WERI-Rb-1 (cell line): ENCODE data around the gene TRIM27.

ENCODE experiments used
- DNase-seq: peaks from one replicate; pipeline ENCODE4 v3.0.0-alpha.2; 2020
- H3K27ac ChIP-seq: fragments of 250-450 bp; sonication (Bioruptor Pico); 2 replicates; pipeline ENCODE4 v1.5.1; 2020; ENCODE audit warnings: mild to moderate bottlenecking, moderate library complexity
- H3K27me3 ChIP-seq: fragments of 250-450 bp; sonication (Bioruptor Pico); 2 replicates; pipeline ENCODE4 v1.5.1; 2021; ENCODE audit warnings: mild to moderate bottlenecking, low read depth, moderate library complexity; ENCODE audit not compliant: insufficient read depth, severe bottlenecking
- H3K36me3 ChIP-seq: fragments of 250-450 bp; sonication (Bioruptor Pico); 2 replicates; pipeline ENCODE4 v1.5.1; 2020; ENCODE audit warnings: mild to moderate bottlenecking, moderate library complexity
- H3K4me3 ChIP-seq: 2 replicates; pipeline ENCODE4 v1.5.1; 2011; ENCODE audit warnings: low read depth, mild to moderate bottlenecking, control low read depth, low read length
- H3K9me3 ChIP-seq: fragments of 250-450 bp; sonication (Bioruptor Pico); 2 replicates; pipeline ENCODE4 v1.5.1; 2021; ENCODE audit warnings: mild to moderate bottlenecking, moderate library complexity; ENCODE audit not compliant: severe bottlenecking
- TF ChIP-seq, protein P1 (sequence below): IDR thresholded peaks from 2 replicates; pipeline ENCODE4 v1.5.1; 2011; ENCODE audit warnings: low read depth, mild to moderate bottlenecking, control low read depth, inconsistent platforms, low read length

TRIM27 gene

DNA sequence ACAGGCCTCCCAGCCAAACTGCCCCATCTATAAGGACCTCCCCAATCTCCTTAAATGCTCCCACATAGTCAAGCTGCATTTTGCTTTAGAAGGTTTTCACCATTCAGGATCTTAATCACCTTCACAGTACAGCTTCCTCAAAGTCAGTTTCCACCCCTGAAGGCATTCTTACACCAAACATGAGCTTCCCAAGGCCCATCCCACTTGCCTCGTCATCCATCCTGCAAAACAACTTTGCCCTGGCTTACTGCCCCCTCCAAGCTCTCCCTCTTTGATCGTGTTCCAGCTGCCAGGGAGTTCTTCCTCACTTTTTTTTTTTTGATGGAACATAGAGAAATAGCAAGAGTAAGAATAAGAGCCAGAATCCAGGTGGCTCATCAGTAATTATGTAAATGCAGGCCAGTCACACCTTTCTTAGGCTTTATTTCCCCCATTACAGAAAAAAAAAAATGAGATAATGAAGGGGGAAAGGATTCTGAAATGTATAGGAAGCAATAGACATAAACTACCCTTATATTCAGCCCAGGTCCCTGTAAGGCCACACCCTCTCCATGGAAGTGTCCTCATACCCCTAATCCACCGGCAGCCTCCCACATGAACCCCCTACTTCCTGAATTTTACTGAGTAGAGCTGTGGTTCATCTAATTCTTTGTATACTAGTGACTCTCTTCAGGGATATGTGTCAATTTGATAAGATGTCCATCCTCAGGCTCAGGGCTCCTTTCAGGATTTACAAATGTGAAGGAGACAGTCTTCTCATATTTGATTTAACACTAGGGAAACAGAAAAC lies 12.7 kb downstream of the TRIM27 start:
- no peak for DNase-seq
- peaks cover 91% of the 10 kb centered on the region for H3K36me3 ChIP-seq
- H3K9me3 ChIP-seq = no peaks in the 10 kb centered on the region
- H3K27me3 ChIP-seq = no peaks in the 10 kb centered on the region
- H3K27ac ChIP-seq = no peak overlapping the region
- TF ChIP-seq, protein P1, sequence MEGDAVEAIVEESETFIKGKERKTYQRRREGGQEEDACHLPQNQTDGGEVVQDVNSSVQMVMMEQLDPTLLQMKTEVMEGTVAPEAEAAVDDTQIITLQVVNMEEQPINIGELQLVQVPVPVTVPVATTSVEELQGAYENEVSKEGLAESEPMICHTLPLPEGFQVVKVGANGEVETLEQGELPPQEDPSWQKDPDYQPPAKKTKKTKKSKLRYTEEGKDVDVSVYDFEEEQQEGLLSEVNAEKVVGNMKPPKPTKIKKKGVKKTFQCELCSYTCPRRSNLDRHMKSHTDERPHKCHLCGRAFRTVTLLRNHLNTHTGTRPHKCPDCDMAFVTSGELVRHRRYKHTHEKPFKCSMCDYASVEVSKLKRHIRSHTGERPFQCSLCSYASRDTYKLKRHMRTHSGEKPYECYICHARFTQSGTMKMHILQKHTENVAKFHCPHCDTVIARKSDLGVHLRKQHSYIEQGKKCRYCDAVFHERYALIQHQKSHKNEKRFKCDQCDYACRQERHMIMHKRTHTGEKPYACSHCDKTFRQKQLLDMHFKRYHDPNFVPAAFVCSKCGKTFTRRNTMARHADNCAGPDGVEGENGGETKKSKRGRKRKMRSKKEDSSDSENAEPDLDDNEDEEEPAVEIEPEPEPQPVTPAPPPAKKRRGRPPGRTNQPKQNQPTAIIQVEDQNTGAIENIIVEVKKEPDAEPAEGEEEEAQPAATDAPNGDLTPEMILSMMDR = no peak
- no peak overlapping the region for H3K4me3 ChIP-seq

DNA sequence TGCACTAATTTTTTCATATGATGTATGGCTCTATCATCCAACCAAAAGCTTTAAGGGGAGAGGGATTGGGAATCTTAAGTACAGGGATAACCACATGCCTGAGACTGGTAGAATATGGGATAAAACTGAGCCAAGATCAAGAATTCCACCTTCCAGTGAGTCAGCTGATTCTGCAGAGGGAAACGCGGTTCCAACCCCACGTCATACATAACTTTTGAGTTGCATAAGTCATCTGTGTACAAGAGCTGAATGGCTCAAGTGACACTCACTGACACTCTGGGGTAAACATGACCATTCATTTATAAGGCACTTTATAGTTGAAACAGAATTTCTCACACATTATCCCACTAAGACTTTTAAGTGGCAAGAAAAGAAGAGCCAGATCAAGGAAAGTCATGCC lies 16.4 kb downstream of the TRIM27 start:
- Histone ChIP-seq H3K27ac (no peak overlapping the region), H3K4me3 (no peak overlapping the region), H3K9me3 (no peaks in the 10 kb centered on the region), H3K27me3 (no peaks in the 10 kb centered on the region), H3K36me3 (peaks cover 95% of the 10 kb centered on the region)
- TF ChIP-seq, protein P1 = no peak
- no peak for DNase-seq

DNA sequence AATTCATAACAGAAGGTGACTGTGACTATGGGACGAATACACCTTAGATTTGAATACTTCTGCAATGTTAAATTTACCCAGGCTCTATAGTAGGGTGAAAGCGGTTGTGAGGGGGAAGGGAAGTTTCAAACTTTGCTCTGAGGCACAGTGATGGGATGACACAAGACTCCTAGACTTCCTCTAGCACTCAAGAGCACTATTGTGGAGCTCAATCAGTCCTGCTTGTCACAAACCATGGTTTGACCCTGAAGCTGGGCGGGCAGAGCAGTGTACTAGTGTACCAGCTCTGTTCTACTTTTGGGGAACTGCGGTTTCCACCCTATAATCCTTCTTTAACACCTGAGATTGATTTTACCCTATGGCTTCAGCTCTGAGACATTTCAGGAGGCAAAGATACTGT lies 17.1 kb downstream of the TRIM27 start:
- no peaks in the 10 kb centered on the region for H3K27me3 ChIP-seq
- no peak for DNase-seq
- H3K36me3 ChIP-seq = peaks cover 95% of the 10 kb centered on the region
- H3K27ac ChIP-seq = no peak overlapping the region
- H3K9me3 ChIP-seq = no peaks in the 10 kb centered on the region
- TF ChIP-seq, protein P1 = no peak
- H3K4me3 ChIP-seq = no peak overlapping the region

DNA sequence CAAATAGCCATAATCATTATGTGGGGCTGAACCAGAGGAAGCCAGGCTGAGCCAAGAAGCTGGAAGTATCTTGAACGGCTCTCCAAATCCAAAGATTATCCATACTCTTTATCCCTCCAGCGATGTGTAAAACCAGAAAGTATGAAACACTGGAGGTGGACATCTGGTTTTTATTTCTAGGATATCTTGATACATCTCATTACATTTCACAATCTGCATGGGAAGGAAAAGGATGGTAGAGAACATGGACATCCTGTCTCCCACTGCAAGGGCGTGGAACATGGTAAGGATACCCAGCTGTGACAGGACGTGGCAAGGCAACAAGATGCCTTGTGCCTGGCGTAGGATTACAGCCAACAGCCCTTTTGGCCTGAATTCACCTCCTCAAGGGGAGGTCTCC lies 20.1 kb downstream of the TRIM27 start:
- peaks cover 90% of the 10 kb centered on the region for H3K36me3 ChIP-seq

DNA sequence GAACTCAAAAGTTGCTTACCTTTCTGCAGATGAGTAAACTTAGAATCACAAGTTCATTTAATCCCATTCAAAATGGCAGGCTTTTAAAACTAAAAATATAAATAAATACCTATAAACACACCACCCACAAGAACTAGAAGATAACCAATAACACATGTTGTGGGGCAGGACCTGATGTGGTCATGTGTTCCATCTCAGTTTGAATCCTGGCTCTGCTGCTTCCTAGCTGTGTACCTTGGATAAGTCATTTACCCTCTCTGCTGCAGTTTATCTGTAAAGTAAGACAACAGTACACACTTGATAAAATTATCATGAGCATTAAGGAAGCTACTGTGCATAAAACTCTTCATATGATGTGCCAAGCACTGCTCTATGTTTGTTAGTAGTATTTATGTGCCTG lies 22.0 kb downstream of the TRIM27 start:
- TF ChIP-seq, protein P1 = no peak
- no peaks in the 10 kb centered on the region for H3K27me3 ChIP-seq
- H3K4me3 ChIP-seq = no peak overlapping the region
- H3K36me3 ChIP-seq = peaks cover 71% of the 10 kb centered on the region
- H3K27ac ChIP-seq = no peak overlapping the region
- H3K9me3 ChIP-seq = no peaks in the 10 kb centered on the region
- no peak for DNase-seq

More for the DNA sequence above, 20.1 kb downstream of the TRIM27 start:
- TF ChIP-seq, protein P1 = no peak
- H3K27ac ChIP-seq = no peak overlapping the region
- no peaks in the 10 kb centered on the region for H3K9me3 ChIP-seq
- no peaks in the 10 kb centered on the region for H3K27me3 ChIP-seq
- no peak overlapping the region for H3K4me3 ChIP-seq
- DNase-seq = no peak
